GM15510 (cell line): ENCODE data around the gene DPPA5.

ENCODE experiments used
- POLR2A ChIP-seq: IDR thresholded peaks from 3 replicates; pipeline ENCODE4 v1.6.1; 2011; ENCODE audit warnings: borderline replicate concordance; ENCODE audit not compliant: insufficient read length; ENCODE audit errors: extremely low read depth

The DPPA5 gene

GRCh38 chr6:73369563-73369962 lies 15.5 kb upstream of the DPPA5 start, which contains the start of gene OOEP:
Gene OOEP (minus strand): TSS chr6:73369897. CDS start chr6:73369792, 105 bp downstream.
- no peak for TF ChIP-seq POLR2A

- no peak for TF ChIP-seq POLR2A
Measured at GRCh38 chr6:73369157-73369556, 15.1 kb upstream of the DPPA5 start.

- TF ChIP-seq POLR2A = no peak
Measured at GRCh38 chr6:73368675-73369074, 14.6 kb upstream of the DPPA5 start.

GRCh38 chr6:73367761-73368355 lies 13.8 kb upstream of the DPPA5 start:
- TF ChIP-seq POLR2A = no peak

GRCh38 chr6:73364549-73364948 lies 10.5 kb upstream of the DPPA5 start:
- TF ChIP-seq POLR2A = no peak

- no peak for TF ChIP-seq POLR2A
Measured at GRCh38 chr6:73364121-73364520, 10.0 kb upstream of the DPPA5 start.

GRCh38 chr6:73363537-73363875 lies 9.4 kb upstream of the DPPA5 start:
- TF ChIP-seq POLR2A = no peak

- TF ChIP-seq POLR2A = no peak
Measured at GRCh38 chr6:73362869-73363536, 8.9 kb upstream of the DPPA5 start.

- no peak for TF ChIP-seq POLR2A
Measured at GRCh38 chr6:73362358-73362757, 8.3 kb upstream of the DPPA5 start, which contains the start of gene KHDC3L. Gene KHDC3L (plus strand): TSS chr6:73362658. CDS start chr6:73362730, 72 bp downstream.

- no peak for TF ChIP-seq POLR2A
Measured at GRCh38 chr6:73349311-73349710, 4.8 kb downstream of the DPPA5 start.

- TF ChIP-seq POLR2A = no peak
Measured at GRCh38 chr6:73348550-73349204, 5.4 kb downstream of the DPPA5 start.

- no peak for TF ChIP-seq POLR2A
Measured at GRCh38 chr6:73343164-73343563, 10.9 kb downstream of the DPPA5 start.

- no peak for TF ChIP-seq POLR2A
Measured at GRCh38 chr6:73342174-73342573, 11.9 kb downstream of the DPPA5 start.

- no peak for TF ChIP-seq POLR2A
Measured at GRCh38 chr6:73341335-73341734, 12.7 kb downstream of the DPPA5 start.

- TF ChIP-seq POLR2A = no peak
Measured at GRCh38 chr6:73340048-73340447, 14.0 kb downstream of the DPPA5 start.

- no peak for TF ChIP-seq POLR2A
Measured at GRCh38 chr6:73339340-73339739, 14.7 kb downstream of the DPPA5 start.
